ENCODE results near the gene NEURL3. TPM values are rescaled to one million over a fixed set of nuclear protein-coding genes. Genes with fewer than 3 reads are reported as not detected.
A peak's percentile ranks its signal among the peaks of the same experiment; 100 is the strongest.

The NEURL3 gene
- total and polyA plus RNA-seq, 7 experiments from 2014 or later: 0.27 to 1.3 (median 0.43) TPM; not detected in 4

- H3K27me3 ChIP-seq (ENCODE audit: control insufficient read depth in 2 of 2, insufficient read depth in 2 of 2, low read length in 2 of 2): no peaks in the 10 kb centered on the region
- Mint-ChIP-seq H3K4me3 (peak overlapping the region; percentile 58 to 85 (median 82)), H3K27me3 (no peaks in the 10 kb centered on the region), H3K9me3 (no peaks in the 10 kb centered on the region), H3K27ac (peak overlapping the region; percentile 56 to 90 (median 85)), H3K36me3 (peaks cover 0 to 1% (median 0%) of the 10 kb centered on the region in 5 donors), H3K4me1 (peaks cover 25 to 90% (median 39%) of the 10 kb centered on the region in 7 donors)
- intact Hi-C loops (cut with micrococcal nuclease): loop anchor here (1.0 kb wide), 1 partner anchor 28 kb away; no protein-coding TSS in a partner anchor
- peak overlapping the region; percentile 71 for H3K27ac ChIP-seq (ENCODE audit: low read depth, low read length)
- ATAC-seq: no peak
- no peaks in the 10 kb centered on the region for H3K9me3 ChIP-seq (ENCODE audit: control insufficient read depth in 2 of 3, low read length in 3 of 3)
- ChIA-PET CTCF (interaction anchor here (0.6 to 6.2 kb wide), 9 partner anchors 8 to 426 kb away, joined by 3 to 26 read pairs (median 3); partner anchors contain the start of gene ARID5A), POLR2A (interaction anchor here (0.7 to 17.2 kb wide), 5 partner anchors 9 to 381 kb away, joined by 3 to 241 read pairs (median 7); partner anchors contain the start of gene ARID5A)
- peak in 1 of 9 donors; percentile 2 for DNase-seq
- H3K4me3 ChIP-seq (ENCODE audit: low read length): peak overlapping the region; percentile 77
- peaks cover 33 to 38% of the 10 kb centered on the region in 2 donors for H3K4me1 ChIP-seq (ENCODE audit: control insufficient read depth in 2 of 2, insufficient read depth in 2 of 2, low read length in 2 of 2)
- H3K36me3 ChIP-seq (ENCODE audit: control insufficient read depth in 2 of 3, insufficient read depth in 3 of 3, low read length in 3 of 3): no peaks in the 10 kb centered on the region
These were observed 21.6 kb upstream of the NEURL3 start for GRCh38 chr2:96526615-96527285.

GRCh38 chr2:96526101-96526591 lies 21.0 kb upstream of the NEURL3 start:
- no peak overlapping the region for H3K4me3 ChIP-seq (ENCODE audit: low read length)
- H3K27ac ChIP-seq (ENCODE audit: low read depth, low read length): no peak overlapping the region
- peaks cover 27 to 32% of the 10 kb centered on the region in 2 donors for H3K4me1 ChIP-seq (ENCODE audit: control insufficient read depth in 2 of 2, insufficient read depth in 2 of 2, low read length in 2 of 2)
- intact Hi-C loops (cut with micrococcal nuclease): no loop called here
- DNase-seq: peak in 1 of 9 donors; percentile 8
- no peaks in the 10 kb centered on the region for H3K9me3 ChIP-seq (ENCODE audit: control insufficient read depth in 2 of 3, low read length in 3 of 3)
- Mint-ChIP-seq H3K4me3 (peak overlapping the region in 4 of 10 donors; percentile 49 to 85 (median 68)), H3K27me3 (no peaks in the 10 kb centered on the region), H3K36me3 (peaks cover 0 to 1% (median 0%) of the 10 kb centered on the region in 5 donors), H3K27ac (peak overlapping the region in 4 of 9 donors; percentile 51 to 90 (median 87)), H3K4me1 (peaks cover 20 to 89% (median 33%) of the 10 kb centered on the region in 7 donors), H3K9me3 (no peaks in the 10 kb centered on the region)
- ATAC-seq: no peak
- ChIA-PET CTCF (interaction anchor here (1.2 to 6.2 kb wide), 4 partner anchors 10 to 28 kb away, joined by 3 to 26 read pairs (median 4); partner anchors contain the start of gene ARID5A), POLR2A (interaction anchor here (1.2 to 17.2 kb wide), 5 partner anchors 8 to 119 kb away, joined by 3 to 241 read pairs (median 7); partner anchors contain the start of gene ARID5A)
- no peaks in the 10 kb centered on the region for H3K27me3 ChIP-seq (ENCODE audit: control insufficient read depth in 2 of 2, insufficient read depth in 2 of 2, low read length in 2 of 2)
- H3K36me3 ChIP-seq (ENCODE audit: control insufficient read depth in 2 of 3, insufficient read depth in 3 of 3, low read length in 3 of 3): no peaks in the 10 kb centered on the region

GRCh38 chr2:96525211-96525507 lies 20.0 kb upstream of the NEURL3 start:
- no peak for ATAC-seq
- H3K4me3 ChIP-seq (ENCODE audit: low read length): no peak overlapping the region
- no peaks in the 10 kb centered on the region for H3K36me3 ChIP-seq (ENCODE audit: control insufficient read depth in 2 of 3, insufficient read depth in 3 of 3, low read length in 3 of 3)
- intact Hi-C loops (cut with micrococcal nuclease): loop anchor here in 1 of 2 donors (2.0 kb wide), 1 partner anchor 16 kb away; no protein-coding TSS in a partner anchor
- H3K4me1 ChIP-seq (ENCODE audit: control insufficient read depth in 2 of 2, insufficient read depth in 2 of 2, low read length in 2 of 2): peaks cover 22 to 29% of the 10 kb centered on the region in 2 donors
- Mint-ChIP-seq H3K4me1 (peaks cover 20 to 85% (median 30%) of the 10 kb centered on the region in 7 donors), H3K27me3 (no peaks in the 10 kb centered on the region), H3K27ac (peak overlapping the region in 2 of 9 donors; percentile 62 to 71), H3K9me3 (no peaks in the 10 kb centered on the region), H3K36me3 (peaks cover 0 to 3% (median 0%) of the 10 kb centered on the region in 5 donors), H3K4me3 (no peak overlapping the region)
- no peaks in the 10 kb centered on the region for H3K27me3 ChIP-seq (ENCODE audit: control insufficient read depth in 2 of 2, insufficient read depth in 2 of 2, low read length in 2 of 2)
- POLR2A ChIA-PET: interaction anchor here (1.3 to 8.3 kb wide), 2 partner anchors 14 to 15 kb away, joined by 3 to 123 read pairs; partner anchors contain the start of gene ARID5A
- no peaks in the 10 kb centered on the region for H3K9me3 ChIP-seq (ENCODE audit: control insufficient read depth in 2 of 3, low read length in 3 of 3)
- no peak overlapping the region for H3K27ac ChIP-seq (ENCODE audit: low read depth, low read length)
- DNase-seq: peak in 1 of 9 donors; percentile 1
- CTCF ChIA-PET: interaction anchor here (6.2 kb wide), 1 partner anchor 29 kb away, joined by 26 read pairs; no protein-coding TSS in a partner anchor

GRCh38 chr2:96524482-96525210 lies 19.5 kb upstream of the NEURL3 start:
- peaks cover 22 to 29% of the 10 kb centered on the region in 2 donors for H3K4me1 ChIP-seq (ENCODE audit: control insufficient read depth in 2 of 2, insufficient read depth in 2 of 2, low read length in 2 of 2)
- DNase-seq: peak in 1 of 9 donors; percentile 6
- H3K27me3 Mint-ChIP-seq: no peaks in the 10 kb centered on the region
- H3K27ac ChIP-seq (ENCODE audit: low read depth, low read length): no peak overlapping the region
- no peaks in the 10 kb centered on the region for H3K27me3 ChIP-seq (ENCODE audit: control insufficient read depth in 2 of 2, insufficient read depth in 2 of 2, low read length in 2 of 2)
- peaks cover 0 to 3% (median 0%) of the 10 kb centered on the region in 5 donors for H3K36me3 Mint-ChIP-seq
- POLR2A ChIA-PET: interaction anchor here (1.3 to 8.3 kb wide), 2 partner anchors 15 kb away, joined by 3 to 123 read pairs; partner anchors contain the start of gene ARID5A
- no peaks in the 10 kb centered on the region for H3K9me3 Mint-ChIP-seq
- peaks cover 15 to 80% (median 26%) of the 10 kb centered on the region in 7 donors for H3K4me1 Mint-ChIP-seq
- H3K4me3 ChIP-seq (ENCODE audit: low read length): no peak overlapping the region
- intact Hi-C loops (cut with micrococcal nuclease): loop anchor here in 1 of 2 donors (1.0 to 2.0 kb wide), 2 partner anchors 14 to 16 kb away; no protein-coding TSS in a partner anchor
- peak overlapping the region in 1 of 10 donors; percentile 74 for H3K4me3 Mint-ChIP-seq
- H3K9me3 ChIP-seq (ENCODE audit: control insufficient read depth in 2 of 3, low read length in 3 of 3): no peaks in the 10 kb centered on the region
- no peak for ATAC-seq
- H3K36me3 ChIP-seq (ENCODE audit: control insufficient read depth in 2 of 3, insufficient read depth in 3 of 3, low read length in 3 of 3): no peaks in the 10 kb centered on the region
- peak overlapping the region in 1 of 9 donors; percentile 82 for H3K27ac Mint-ChIP-seq
- CTCF ChIA-PET: interaction anchor here (6.2 kb wide), 1 partner anchor 29 kb away, joined by 26 read pairs; no protein-coding TSS in a partner anchor

- intact Hi-C loops (cut with micrococcal nuclease): loop anchor here in 1 of 2 donors (1.0 to 2.0 kb wide), 2 partner anchors 14 to 15 kb away; no protein-coding TSS in a partner anchor
- H3K9me3 ChIP-seq (ENCODE audit: control insufficient read depth in 2 of 3, low read length in 3 of 3): no peaks in the 10 kb centered on the region
- H3K27ac Mint-ChIP-seq: peak overlapping the region in 1 of 9 donors; percentile 82
- no peak overlapping the region for H3K27ac ChIP-seq (ENCODE audit: low read depth, low read length)
- peak overlapping the region; percentile 21 for H3K4me3 ChIP-seq (ENCODE audit: low read length)
- no peaks in the 10 kb centered on the region for H3K9me3 Mint-ChIP-seq
- peaks cover 21 to 29% of the 10 kb centered on the region in 2 donors for H3K4me1 ChIP-seq (ENCODE audit: control insufficient read depth in 2 of 2, insufficient read depth in 2 of 2, low read length in 2 of 2)
- peak in 1 of 9 donors; percentile 3 for DNase-seq
- no peak for ATAC-seq
- H3K4me3 Mint-ChIP-seq: peak overlapping the region in 1 of 10 donors; percentile 74
- H3K27me3 ChIP-seq (ENCODE audit: control insufficient read depth in 2 of 2, insufficient read depth in 2 of 2, low read length in 2 of 2): no peaks in the 10 kb centered on the region
- H3K36me3 ChIP-seq (ENCODE audit: control insufficient read depth in 2 of 3, insufficient read depth in 3 of 3, low read length in 3 of 3): no peaks in the 10 kb centered on the region
- no peaks in the 10 kb centered on the region for H3K27me3 Mint-ChIP-seq
- CTCF ChIA-PET: no interaction called here
- POLR2A ChIA-PET: interaction anchor here (0.8 kb wide), 1 partner anchor 30 kb away, joined by 3 read pairs; no protein-coding TSS in a partner anchor
- H3K36me3 Mint-ChIP-seq: peaks cover 0 to 6% (median 0%) of the 10 kb centered on the region in 5 donors
- peaks cover 12 to 74% (median 20%) of the 10 kb centered on the region in 7 donors for H3K4me1 Mint-ChIP-seq
These were observed 18.7 kb upstream of the NEURL3 start for GRCh38 chr2:96523659-96524481.
